GM12801 (cell line): ENCODE data around the gene NDUFS1.

Experiments used
- CTCF ChIP-seq: IDR thresholded peaks from one replicate; pipeline ENCODE4 v1.5.1; 2011; ENCODE audit warnings: control low read depth; ENCODE audit not compliant: insufficient read length; ENCODE audit errors: extremely low read depth

NDUFS1 gene

DNA sequence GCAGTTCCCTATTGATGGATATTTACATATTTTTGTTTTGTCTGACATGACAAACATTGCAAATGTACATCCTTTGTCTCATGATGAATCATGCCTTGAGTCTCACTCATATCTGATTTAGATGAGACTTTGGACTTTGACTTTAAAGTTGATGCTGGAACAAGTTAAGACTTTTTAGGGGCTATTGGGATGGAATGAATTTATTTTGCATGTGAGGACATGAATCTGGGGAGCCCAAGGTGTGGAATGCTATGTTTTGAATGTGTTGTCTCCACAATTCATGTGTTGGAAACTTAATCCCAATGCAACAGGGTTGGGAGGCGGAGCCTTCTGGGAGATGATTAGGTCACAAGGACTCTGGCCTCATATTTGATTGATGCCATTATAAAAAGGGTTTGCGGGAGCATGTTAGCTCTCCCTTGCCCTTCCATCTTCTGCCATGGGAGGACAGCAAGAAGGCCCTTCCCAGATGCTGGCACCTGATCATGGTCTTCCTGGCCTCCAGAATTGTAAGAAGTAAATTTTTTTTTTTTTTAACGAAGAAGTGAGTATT, 44.1 kb downstream of the NDUFS1 start:
- TF ChIP-seq CTCF: no peak

DNA sequence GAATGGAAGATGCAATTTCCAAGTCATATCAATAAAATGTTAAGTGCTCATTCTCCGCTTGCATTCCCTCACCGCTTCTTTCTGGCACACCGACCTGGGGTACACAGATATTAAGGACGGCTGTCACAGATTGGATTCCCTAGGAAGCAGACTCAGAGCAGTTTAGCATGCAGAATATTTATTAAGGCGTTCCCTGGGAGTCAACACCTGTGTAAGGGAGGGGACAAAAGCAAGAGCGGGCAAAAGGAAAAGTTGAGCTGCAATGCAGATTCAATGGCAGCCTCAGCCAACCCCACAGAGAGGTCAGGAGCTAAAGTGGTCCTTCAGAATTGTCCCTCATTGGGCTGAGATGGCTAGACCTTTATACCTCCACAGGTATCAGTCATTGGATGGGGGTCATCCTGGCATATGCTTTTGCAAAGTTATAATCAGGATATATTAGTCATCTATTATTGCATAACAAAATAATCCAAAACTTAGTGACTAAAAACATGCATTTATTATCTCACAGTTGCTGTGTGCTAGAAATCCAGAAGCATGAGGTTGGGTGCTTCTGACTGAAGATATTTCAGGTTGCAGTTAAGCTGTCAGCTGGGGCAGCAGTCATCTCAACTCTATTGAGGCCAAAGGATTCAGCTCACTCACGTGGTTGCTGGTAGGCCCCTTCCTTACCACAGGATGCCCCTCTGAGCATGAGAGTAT, 46.2 kb downstream of the NDUFS1 start:
- TF ChIP-seq CTCF: no peak

- TF ChIP-seq CTCF: no peak
These were observed 47.1 kb downstream of the NDUFS1 start for GRCh38 chr2:206112108-206112507.

DNA sequence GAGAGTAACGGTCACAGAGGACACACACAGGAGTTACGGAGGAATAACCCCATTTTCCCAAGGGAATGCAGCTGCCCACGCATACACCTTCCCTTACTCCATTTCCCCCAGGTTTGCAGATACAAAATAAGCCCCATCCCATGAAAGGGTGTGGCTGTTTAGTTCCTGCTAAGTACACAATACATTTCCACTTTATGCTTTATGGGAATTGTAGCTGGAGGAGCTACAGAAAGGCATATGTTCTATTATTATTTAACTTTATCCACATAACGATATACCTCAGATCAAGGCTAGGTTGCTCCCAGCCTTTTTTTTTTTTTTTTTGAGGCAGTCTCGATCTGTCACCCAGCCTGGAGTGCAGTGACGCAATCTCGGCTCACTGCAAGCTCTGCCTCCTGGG, 50.5 kb downstream of the NDUFS1 start:
- no peak for TF ChIP-seq CTCF

DNA sequence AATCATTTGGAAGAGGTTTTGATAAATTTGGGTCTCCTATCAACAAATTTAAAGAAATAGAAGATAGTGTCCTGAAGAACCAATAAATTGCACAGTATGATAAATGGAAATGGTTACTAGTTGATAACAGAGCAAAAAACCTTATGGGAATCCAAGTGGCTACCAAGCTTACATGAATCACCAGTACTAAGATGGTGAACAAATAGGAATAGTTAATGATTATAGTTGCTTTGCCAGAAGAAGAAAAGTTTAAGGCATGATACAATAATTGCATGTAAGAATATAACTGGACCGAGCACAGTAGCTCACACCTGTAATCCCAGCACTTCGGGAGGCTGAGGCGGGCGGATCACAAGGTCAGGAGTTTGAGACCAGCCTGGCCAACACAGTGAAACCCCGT, 53.7 kb downstream of the NDUFS1 start:
- TF ChIP-seq CTCF: no peak

- no peak for TF ChIP-seq CTCF
These were observed 54.2 kb downstream of the NDUFS1 start for GRCh38 chr2:206105038-206105437.

GRCh38 chr2:206098471-206098870, 60.8 kb downstream of the NDUFS1 start:
- no peak for TF ChIP-seq CTCF
